NCI-H146 treated with DMSO at 0.1 percent for 48 hours (cell line): Measurements from ENCODE around the gene ACSF3.
"Not testable (repeated sequence)": the region's sequence is repeated elsewhere in the genome, so short reads cannot be mapped to it uniquely, and the experiment has no call there.

Source experiments
- DNase-seq: peaks from one replicate; lab custom pipeline; 2025; ENCODE audit not compliant: unreplicated experiment; lab: John Stamatoyannopoulos, UW

ACSF3 gene

DNA sequence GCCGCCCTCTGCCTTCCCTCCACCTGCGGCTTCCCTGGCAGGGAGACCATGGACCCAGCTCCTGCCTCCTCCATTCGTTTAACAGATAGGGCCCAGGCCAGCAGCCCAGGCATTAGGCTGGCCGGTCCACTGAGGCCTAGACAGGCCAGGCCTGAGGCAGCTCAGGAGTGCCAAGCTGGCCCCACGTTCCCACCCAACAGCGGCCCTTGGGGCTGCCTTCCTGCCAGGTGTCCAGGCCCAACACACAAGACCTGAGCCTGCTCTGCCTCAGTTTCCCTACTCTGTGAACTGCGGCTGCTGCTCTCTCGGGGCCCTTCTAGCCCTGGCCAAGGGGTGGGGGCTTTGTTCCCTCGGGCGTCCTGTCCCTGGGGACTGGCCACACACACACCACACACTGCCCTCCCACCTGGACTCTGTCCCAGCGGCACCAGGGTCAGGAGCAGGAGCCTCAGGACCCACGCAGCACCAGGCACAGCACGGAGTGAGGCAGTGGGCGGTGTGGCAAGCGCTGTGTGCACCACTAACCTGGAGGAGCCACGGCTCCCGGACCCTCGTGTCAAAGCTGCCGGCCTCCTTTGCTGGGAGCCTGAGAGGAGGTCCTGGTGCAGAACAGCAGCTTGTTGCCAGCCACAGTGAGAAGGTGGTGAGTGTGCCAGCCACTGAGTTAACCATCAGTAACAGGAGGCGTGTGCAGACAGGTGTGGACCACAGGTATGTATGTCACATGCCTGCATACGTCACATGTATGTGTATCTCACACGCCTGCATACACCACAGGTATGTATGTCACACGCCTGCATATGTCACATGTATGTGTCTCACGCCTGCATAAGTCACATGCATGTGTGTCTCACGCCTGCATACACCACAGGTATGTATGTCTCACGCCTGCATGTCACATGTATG lies 63.3 kb downstream of the ACSF3 start:
- no peak for DNase-seq

DNA sequence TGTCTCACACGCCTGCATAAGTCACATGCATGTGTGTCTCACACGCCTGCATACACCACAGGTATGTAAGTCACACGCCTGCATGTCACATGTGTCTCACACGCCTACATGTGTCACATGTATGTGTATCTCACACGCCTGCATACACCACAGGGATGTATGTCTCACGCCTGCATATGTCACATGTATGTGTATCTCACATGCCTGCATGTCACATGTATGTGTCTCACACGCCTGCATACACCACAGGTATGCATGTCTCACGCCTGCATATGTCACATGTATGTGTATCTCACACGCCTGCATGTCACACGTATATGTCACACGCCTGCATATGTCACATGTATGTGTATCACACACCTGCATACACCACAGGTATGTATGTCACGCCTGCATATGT lies 64.1 kb downstream of the ACSF3 start:
- DNase-seq: no peak

DNA sequence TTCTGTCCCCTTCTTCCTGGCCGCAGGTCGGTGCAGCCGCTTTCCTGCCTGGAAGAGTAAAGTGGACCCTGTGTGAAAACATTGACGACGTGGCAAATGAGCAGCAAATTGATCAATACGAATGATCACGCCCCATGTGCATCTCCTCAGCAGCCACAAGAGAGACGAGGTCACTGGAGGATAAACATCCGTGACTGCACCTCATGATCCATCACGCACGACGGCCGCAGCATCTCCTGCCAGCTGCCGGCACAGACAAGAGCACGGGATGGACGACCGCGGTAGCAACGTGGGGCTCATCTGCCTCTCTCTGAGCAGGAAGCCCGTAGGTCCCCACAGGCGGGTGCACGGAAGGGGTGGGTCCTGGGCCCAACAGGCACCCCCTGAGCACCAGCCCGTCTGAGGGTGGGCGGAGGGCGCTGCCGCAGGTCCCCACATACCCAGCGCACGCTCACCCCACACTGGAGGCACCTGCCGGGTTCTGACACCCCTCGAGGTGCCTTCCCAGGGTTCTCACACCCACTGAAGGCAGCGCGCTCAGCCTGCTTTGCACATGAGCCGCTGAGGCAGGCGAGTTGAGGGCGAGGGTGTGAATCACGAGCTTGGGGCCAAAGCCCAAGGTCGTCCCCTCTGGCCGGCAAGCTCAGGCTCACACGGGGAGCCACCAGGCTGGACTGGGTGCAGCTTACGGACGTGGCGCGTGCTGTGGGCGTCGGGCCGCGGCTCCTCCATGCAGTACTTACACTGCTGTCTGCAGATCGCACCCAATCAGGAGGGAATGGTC lies 65.6 kb downstream of the ACSF3 start:
- no peak for DNase-seq

DNA sequence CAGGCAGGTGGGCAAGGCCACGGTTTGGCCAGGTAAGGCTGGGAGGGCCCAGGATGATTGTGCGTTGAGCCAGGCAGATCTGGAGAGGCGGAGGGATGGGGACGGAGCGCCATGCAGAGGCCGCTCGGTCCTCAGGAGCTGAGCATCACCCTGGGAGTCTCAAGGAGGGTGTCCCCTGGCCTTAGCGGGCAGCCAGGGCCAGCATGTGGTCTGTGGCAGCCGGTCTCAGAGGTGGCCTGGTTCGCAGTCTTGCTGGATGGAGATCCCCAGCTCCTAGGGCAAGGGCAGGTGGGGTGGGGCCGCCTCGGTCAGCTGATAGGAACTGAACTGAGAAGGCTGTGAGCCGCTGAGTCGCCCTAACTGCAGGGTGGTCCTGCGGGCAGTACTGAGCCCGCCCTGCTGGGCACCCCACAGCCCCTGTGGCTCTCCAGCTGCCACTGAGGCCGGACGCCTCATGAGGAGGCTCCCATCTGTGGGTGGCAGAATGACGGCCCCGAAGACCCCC lies 66.2 kb downstream of the ACSF3 start:
- no peak for DNase-seq

DNA sequence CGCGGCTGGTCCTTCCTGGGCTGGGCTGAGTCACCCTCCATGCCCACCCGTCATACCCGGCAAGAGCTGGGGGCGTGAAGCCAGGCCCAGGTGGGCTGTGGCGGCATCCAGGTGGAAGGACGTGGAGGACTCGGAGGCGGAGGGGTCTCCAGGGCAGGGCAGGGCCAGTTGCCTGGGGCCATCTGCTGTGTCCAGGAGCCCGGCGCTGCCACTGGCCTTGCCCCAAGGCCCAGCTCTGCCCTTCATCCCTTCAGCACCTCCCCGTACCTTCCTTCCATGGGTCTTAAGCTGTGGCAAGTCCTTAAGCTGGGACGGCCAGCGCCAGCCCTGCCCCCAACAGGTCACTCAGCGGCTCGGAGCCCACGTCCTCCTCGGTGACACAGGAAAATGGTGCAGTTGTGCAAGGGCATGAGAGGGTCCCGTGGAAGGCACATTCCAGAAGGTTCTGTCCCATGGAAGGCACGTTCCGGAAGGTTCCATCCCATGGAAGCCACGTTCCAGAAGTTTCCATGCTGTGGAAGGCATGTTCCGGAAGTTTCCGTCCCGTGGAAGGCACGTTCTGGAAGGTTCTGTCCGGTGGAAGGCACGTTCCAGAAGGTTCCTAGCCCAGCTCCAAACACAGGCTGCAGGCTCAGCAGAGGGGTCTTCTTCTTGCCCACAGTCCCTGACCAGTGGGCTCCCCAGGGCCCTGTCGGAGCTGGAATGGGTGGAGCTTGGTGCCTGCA lies 67.5 kb downstream of the ACSF3 start:
- no peak for DNase-seq

DNA sequence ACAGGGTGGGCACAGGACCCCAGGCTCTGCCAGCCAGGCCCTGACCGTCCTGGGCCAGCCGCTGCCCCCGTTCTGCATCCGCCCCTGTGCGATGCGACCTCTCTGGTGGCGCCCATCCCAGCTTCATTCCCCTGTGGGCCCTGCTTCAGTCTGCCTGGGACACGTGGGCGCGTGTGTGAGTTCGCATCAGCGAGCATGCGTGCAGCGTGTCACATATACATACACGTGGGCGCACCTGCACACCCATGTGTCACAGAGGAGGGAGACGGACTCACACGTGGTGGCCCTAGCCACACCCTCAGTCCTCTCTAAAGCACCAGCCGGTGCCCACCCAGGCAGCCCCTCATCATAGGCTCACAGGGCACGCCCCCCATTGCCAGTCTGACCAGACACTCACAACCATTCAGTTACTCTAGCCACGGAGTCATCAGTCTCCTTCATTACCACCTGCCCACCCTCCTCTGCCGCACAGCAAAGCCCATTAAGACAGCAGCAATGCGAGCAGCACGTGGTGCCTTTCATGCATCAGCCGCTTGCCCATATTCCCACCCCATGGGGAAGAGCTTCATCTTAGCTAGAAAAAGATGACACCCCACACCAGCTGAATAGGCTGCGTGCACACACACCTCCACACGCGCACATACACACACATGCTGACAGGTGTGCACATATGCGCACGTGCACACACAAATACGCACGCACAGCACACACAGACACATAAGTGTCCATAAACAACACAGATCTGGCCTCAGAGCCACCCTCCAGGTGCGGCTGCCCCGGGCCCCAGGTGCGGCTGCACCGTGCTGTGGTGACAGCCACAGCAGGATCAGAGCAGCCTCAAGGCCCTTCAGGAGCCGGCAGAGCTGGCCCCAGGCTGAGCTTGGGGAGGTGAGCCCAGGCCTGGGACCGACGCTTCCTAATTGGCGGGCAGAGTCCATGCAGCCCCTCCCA lies 68.4 kb downstream of the ACSF3 start:
- DNase-seq: no peak

DNA sequence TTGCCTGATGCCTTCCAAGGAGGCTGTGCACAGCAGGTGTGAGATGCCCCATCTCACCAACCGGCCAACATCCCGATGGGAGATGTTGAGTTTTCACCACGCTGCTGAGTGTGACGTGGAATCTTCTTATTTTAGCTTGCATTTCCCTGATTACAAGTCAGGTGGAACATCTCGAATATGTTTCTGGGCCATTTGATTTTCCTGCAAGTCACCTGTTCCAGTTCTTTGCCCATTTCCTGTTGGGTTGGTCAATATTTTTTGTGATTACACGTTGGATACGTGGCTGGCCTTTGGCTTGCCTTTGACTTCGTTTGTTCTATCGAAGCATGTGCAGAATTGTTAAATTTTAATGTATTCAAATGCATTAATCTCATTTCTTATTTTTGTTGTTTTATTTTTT lies 69.6 kb downstream of the ACSF3 start:
- no peak for DNase-seq

DNA sequence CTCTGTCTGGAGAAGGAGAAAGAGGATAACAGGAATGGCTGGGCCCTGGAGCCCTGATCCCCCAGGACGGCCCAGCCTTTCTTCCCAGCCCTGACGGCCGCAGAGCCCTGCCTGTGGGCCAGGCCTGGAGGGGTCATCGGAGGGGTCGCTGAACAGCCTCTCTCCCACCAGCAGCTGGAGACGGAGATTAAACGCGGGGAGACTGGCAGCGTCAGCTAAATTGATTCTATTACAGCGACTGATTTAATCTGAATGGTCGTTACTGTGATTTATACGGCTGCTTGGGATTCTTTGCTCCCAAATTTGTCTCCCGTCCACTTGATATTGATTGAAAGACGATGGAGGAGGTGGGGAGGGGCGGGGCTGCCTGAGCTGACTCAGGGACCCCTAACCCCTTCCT lies 70.8 kb downstream of the ACSF3 start:
- no peak for DNase-seq

DNA sequence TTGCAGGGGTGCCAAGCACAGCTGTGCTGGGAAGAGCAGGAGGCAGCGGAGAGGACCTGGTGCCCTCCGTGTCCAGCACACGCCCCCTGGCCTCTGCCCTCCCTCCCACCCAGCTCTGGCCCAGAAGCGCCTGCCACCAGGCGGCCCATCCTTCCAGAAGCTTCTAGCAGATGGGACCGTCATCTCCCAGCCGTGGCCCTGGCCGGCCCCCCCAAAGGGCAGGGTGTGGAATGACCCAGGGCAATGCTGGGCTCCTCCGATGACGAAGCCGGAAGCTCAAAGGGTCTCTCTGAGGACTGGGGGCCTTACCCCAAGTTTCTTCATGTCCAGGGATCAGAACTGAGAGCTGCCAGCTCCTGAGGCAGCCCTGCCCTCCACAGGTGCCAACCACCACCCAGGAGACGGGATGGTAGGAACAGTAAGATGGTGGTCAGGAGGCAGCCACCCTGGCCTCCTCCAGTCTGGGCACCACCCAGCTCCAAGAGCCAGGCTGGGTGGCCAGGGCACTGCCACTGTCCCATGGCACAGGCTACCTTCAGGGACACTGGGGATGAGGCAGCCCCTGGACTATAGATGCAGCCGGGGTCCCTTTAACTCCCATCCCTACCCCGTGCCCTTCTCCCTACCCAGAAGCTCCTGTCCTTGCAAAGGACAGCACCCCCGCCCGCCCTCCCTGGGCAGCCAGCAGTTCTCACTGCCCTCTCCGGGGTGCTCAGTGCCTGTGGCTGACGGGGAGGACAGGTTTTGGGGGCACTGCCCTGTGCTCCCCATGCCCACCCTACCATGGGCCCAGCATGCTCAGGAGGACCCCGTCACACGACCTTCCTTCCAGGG lies 71.4 kb downstream of the ACSF3 start:
- no peak for DNase-seq

DNA sequence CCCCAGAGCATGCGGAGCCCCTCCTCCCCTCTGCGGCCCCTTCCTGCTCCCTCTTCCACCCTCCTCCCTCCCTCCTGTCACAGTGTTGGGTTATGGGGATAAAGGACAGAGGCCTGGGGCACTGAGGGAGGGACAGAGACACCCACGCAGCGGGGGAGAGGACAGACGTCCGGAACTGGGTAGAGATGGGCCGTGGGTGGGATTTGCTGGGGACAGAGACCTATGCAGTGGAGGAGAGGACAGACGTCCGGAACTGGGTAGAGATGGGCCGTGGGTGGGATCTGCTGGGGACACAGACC lies 72.0 kb downstream of the ACSF3 start:
- DNase-seq: not testable (repeated sequence)

DNA sequence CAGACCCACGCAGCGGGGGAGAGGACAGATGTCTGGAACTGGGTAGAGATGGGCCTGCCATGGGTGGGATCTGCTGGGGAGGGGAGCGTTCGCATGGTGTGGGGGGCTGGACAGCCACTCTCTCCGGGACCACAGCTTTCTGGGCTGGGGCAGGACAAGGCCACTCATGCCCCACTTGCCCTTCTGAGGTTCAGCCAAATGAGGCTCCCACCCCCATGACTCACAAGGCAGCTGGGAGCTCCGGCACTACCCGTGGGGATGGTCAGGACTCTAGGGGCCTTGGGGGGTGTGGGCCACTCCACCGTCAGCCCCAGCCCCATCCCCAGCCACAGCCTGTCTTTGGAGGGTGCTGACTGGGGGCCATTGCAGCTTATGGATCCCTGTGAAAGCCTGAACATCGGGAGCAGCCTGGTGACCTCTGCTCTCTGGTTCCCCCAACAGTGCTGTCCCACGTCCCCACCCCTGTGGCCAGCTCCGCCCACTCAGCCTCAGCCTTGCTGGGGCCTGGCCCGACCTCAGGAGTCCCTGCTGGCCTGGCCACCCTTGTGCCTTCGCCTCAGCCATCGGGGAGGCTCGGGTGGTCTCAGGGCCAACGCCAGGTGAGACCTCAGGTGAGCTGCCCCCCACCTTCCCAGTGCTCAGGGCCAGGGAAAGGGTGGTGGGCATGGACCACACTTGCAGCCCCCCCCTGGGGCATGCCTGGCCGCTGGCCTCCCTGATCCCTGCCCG lies 73.2 kb downstream of the ACSF3 start:
- DNase-seq: no peak

DNA sequence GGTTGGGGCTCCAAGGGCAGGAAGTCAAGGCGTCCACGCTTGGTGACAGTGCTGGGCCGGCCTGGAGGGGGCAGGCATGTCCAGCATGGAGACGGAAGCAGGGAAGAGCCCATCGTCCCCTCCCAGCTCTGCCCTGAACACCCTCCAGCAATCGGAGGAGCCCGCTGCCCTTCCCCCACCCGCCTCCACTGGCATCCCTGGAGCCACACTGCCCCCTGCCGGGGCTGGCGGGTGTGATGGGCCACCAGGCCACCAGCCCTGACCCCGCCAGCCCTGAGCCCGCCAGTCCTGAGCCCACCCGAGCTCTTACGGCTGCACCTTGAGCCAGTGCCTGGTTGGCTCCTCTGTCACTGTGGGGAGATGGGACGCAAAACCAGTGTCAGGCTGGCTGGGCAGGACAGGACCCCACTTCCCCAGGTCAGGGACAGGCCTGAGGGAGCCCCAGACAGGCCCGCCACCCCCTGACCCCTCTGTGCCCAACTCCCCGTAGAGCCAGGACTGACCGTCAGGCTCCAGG lies 73.8 kb downstream of the ACSF3 start:
- peak; percentile 41 for DNase-seq

DNA sequence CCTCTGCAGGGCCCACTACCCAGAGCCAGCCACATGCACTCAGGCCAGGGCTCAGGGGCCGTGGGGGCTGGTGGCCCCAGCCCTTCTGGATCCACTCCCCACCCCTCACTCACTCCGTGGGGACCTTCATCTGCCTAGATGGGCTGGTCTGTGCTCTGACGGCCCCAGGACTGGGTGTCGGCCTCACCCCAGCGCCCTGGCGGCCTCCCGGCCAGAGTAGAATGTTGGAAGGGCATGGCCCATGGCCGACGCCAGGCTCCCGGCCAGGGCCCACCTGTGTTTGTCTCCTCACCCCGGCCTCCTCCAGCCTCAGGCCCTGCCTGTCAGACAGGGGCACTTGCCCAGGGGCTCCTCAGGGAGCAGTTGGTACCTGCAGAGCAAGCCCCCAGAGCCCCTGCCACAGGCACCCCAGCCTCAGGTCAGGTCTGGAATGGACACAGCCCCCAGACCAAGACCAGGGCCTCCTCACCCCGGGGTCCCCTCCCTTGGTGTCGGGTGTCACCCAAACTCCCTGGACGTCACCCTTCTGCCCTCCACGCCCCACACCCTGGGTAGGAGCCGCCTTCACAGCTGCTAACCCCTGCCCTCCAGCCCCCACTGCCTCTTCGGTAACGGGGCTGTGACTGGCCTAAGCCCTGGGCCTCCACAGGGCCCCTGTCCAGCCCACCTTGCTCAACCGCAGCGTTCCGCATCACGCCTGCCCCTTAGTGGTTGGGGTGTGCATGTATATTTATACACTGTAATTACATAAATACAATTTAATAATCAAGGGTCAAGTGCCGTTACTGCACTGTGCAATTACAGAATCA lies 74.9 kb downstream of the ACSF3 start:
- DNase-seq: no peak

DNA sequence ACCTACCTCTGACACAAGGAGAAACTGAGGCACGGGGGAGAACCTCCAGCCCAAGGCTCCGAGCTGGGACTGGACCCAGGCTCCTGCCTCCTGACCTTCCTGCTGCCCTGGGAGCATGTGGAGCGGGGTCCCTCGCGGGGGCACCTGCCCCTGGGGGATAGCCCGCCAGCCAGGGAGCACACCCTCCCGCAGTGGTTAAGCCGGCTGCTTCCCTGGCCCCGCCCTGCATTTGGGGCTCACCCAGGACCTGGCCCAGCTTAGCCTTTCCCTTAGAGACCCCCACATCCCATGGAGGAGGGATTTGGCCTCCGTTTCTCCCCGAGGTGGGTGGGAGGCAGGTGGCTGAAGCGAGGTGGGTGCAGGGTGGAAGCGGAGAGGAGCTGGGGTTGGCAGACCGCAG lies 76.1 kb downstream of the ACSF3 start:
- DNase-seq: no peak

DNA sequence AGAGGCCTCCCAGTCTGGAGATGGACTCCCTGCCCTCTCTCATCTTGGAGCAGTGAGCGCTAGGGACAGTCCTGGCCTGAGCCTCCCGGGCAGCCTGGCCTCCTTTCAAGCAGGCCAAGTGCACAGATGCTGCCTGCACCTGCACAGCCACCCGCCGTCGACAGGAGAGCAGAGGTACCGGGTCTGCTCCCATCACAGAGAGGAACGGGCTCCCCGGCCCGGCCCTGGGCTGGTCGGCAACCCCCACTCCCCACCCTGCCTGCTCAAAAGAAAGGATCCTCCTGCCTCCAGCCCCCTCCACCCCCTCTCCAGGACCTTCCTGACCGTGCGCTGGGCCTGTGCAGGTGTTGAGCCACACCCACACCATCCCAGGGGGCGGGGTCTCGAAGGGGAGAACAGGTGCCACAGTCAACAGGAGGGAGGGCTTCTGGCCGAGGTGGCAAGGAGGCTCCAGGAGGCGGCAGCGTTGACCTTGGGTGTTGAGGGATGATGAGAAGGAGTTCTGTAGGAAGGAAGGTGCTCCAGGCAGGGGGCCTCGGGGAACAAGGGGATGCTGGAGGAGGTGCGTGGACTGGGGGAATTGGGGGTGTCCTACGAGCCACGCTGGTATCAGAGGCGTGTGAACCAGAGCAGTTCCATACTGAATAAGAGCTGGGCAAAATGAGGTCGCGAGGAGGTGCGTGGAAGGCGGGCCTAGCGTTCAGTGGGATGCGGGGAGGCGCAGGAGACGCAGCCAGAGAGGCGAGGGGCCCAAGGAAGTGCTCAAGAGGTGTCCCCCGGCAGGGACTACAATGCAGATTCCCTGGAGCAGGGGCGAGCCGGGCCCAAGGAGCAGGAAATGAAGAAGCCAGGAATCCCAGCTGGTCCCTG lies 76.9 kb downstream of the ACSF3 start:
- DNase-seq: peak; percentile 35

DNA sequence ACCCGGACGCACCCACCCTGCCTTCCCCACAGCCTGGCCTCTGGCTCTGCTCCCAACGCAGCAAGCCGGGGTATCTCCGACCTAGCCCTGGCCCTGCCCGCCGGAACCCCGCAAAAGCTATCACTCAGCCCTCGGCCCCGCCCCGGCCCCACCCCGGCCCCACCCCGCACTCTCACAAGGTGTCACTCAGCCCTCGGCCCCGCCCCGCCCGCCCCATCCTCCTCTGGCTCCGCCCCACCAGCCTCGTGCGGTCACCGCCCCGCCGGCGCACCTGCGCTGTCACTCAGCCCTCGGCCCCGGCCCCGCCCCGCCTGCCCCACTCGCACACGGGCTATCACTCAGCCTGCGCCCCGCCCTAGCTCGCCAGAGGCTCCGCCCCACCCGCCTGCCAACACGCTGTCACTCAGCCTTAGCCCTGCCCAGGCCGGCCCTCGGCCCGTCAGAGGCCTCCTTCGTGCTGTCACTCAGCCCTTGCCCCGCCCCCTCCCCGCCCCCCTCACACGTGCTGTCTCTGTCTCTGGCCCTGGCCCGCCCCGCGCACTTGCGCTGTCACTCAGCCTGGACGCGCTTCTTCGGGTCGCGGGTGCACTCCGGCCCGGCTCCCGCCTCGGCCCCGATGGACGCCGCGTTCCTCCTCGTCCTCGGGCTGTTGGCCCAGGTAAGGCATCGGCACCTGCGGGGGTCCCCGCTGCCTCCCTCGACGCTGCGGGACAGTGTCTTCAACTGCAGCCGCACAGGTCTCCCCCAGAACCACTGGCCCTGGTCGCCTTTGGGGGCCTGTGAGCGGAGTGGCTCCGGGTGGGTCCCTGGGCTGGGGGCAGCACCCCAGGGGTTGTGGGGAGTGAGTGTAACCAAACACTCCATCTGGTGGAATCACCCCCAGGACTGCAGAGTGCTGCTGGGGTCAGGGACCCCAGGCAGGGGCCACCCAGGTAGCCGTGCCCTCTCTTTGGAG lies 77.8 kb downstream of the ACSF3 start, which contains the start of gene CDH15:
CDH15 (plus strand) TSS at position 533 of the 955 bp plus-strand sequence; CDS start at position 617, 84 bp downstream.
- DNase-seq: peak; percentile 58
